GM12891 (cell line): ENCODE measurements around the gene LY6G6F.
A peak's percentile ranks its signal among the peaks of the same experiment; 100 is the strongest.

Experiments used
- DNase-seq: peaks from one replicate; pipeline ENCODE4 v3.0.0; 2011; ENCODE audit warnings: low spot score; ENCODE audit not compliant: insufficient read length
- FAIRE-seq: peaks from 2 replicates; lab custom pipeline; 2011; peaks lifted over from hg19 to GRCh38; lab: Jason Lieb, UNC
- PAX5 ChIP-seq: IDR thresholded peaks from 2 replicates; pipeline ENCODE4 v1.6.1; 2011; ENCODE audit warnings: low read length, moderate library complexity, mild to moderate bottlenecking; ENCODE audit not compliant: insufficient read depth, severe bottlenecking
- POLR2A ChIP-seq: IDR thresholded peaks from 2 replicates; pipeline ENCODE4 v1.6.1; 2011; ENCODE audit warnings: low read depth, low read length, control low read depth
- POLR2AphosphoS5 ChIP-seq: IDR thresholded peaks from 2 replicates; pipeline ENCODE4 v1.6.1; 2011; ENCODE audit warnings: low read depth, low read length, control low read depth
- POU2F2 ChIP-seq: IDR thresholded peaks from 2 replicates; pipeline ENCODE4 v1.6.1; 2011; ENCODE audit warnings: low read depth, mild to moderate bottlenecking, control low read depth, low read length, moderate library complexity
- SPI1 ChIP-seq: IDR thresholded peaks from 2 replicates; pipeline ENCODE4 v1.6.1; 2011; ENCODE audit warnings: low read depth, low read length, control low read depth
- TAF1 ChIP-seq: IDR thresholded peaks from 2 replicates; pipeline ENCODE4 v1.6.1; 2011; ENCODE audit warnings: low read depth, low read length, control low read depth

The LY6G6F gene

GRCh38 chr6:31663126-31663960, 43.3 kb upstream of the LY6G6F start:
- DNase-seq = no peak
- no peak for FAIRE-seq
- TF ChIP-seq POU2F2 (no peak), POLR2AphosphoS5 (no peak), POLR2A (no peak), SPI1 (no peak), PAX5 (no peak), TAF1 (no peak)

- no peak for DNase-seq
- no peak for FAIRE-seq
- no peak for TF ChIP-seq POU2F2
- no peak for TF ChIP-seq POLR2AphosphoS5
- no peak for TF ChIP-seq POLR2A
- TF ChIP-seq SPI1 = no peak
- TF ChIP-seq PAX5 = no peak
- TF ChIP-seq TAF1 = no peak
Measured at GRCh38 chr6:31663961-31664789, 42.5 kb upstream of the LY6G6F start.

- TF ChIP-seq POLR2A = no peak
- TF ChIP-seq TAF1 = peak; percentile 45; the same call in 1 of the 2 replicates
- TF ChIP-seq SPI1 = peak; percentile 78
- TF ChIP-seq POU2F2 = peak; percentile 69; the same call in 1 of the 2 replicates
- DNase-seq (peak; percentile 67), FAIRE-seq (peak; percentile 92)
Measured at GRCh38 chr6:31664790-31665500, 41.7 kb upstream of the LY6G6F start, which contains the start of gene GPANK1. GPANK1 (minus strand) TSS chr6:31664997; CDS start chr6:31664478, 519 bp downstream.

GRCh38 chr6:31665501-31666336, 40.9 kb upstream of the LY6G6F start, which contains the start of gene CSNK2B:
CSNK2B (plus strand) TSS chr6:31666080; CDS start chr6:31666832, 752 bp downstream.
- FAIRE-seq = peak; percentile 88
- peak; percentile 11; the same call in 1 of the 2 replicates for TF ChIP-seq SPI1
- TF ChIP-seq POLR2AphosphoS5 = peak; percentile 95
- TF ChIP-seq PAX5 = no peak
- TF ChIP-seq TAF1 = peak; percentile 73
- peak; percentile 44; the same call in 1 of the 2 replicates for TF ChIP-seq POU2F2
- TF ChIP-seq POLR2A = peak; percentile 95
- DNase-seq = peak; percentile 97

GRCh38 chr6:31666337-31666965, 40.2 kb upstream of the LY6G6F start:
- TF ChIP-seq TAF1 (no peak), SPI1 (no peak), POU2F2 (no peak), POLR2AphosphoS5 (no peak), PAX5 (no peak), POLR2A (no peak)
- FAIRE-seq = no peak
- DNase-seq = no peak

DNA sequence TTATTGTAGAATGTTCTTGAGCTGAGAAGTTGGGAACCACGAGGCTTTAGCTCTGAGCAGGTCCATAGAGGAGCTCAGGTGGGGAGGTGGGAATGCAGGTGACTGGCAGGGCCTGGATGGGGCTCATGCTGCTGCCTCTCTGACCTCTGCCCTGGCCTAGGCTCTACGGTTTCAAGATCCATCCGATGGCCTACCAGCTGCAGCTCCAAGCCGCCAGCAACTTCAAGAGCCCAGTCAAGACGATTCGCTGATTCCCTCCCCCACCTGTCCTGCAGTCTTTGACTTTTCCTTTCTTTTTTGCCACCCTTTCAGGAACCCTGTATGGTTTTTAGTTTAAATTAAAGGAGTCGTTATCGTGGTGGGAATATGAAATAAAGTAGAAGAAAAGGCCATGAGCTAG, 37.0 kb upstream of the LY6G6F start, which contains the start of gene LY6G5B:
LY6G5B (plus strand) TSS at position 301 of the 400 bp plus-strand sequence. CDS start 975 bp downstream, outside the sequence.
- no peak for DNase-seq
- TF ChIP-seq POLR2A = no peak
- TF ChIP-seq SPI1 = no peak
- no peak for TF ChIP-seq TAF1
- no peak for TF ChIP-seq POLR2AphosphoS5
- TF ChIP-seq POU2F2 = no peak
- no peak for TF ChIP-seq PAX5
- FAIRE-seq = no peak

DNA sequence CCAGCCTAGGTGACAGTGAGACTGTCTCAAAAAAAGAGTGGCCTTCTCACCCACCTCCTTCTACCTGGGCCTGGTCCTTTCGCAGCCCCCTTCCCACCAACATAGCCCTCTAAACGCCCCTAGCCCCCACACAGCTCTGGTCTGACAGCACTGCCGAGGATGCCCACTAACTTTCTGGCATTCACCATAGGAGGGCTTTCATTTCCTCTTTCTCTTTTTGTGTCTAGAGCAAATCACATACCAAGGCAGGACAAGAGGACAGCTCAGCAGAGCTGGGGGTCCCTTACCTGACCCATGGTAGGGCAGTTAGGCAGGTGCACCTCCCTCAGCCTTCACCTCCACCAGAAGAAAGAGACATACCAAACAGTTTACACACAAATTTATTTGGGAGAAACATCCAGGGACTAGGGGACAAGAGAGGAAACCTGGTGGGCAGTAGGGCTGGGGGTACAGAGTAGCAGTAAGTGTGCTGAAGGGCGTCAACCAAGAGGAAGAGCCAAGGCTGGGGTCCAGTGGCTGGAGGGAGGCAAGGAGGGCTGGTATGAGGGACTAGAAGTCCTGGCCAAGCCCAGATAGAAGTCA, 30.3 kb upstream of the LY6G6F start:
- FAIRE-seq (no peak), DNase-seq (no peak)
- no peak for TF ChIP-seq POU2F2
- TF ChIP-seq TAF1 = no peak
- no peak for TF ChIP-seq POLR2AphosphoS5
- TF ChIP-seq SPI1 = peak; percentile 85
- TF ChIP-seq PAX5 = no peak
- TF ChIP-seq POLR2A = no peak; the same call in 1 of the 2 replicates
